ENCODE results near the gene LEP. TPM values are rescaled to one million over a fixed set of nuclear protein-coding genes. Genes with fewer than 3 reads are reported as not detected.

The LEP gene
- total and polyA plus RNA-seq, 12 donors: under 0.01 to 0.98 (median 0.34) TPM; not detected in 3

GRCh38 chr7:128217967-128218652 is 23.0 kb upstream of the LEP start:
- 66 to 81% (median 70%) methylated on average over 8 to 9 of the region's 9 CpGs for WGBS, 4 donors
- intact Hi-C loops (cut with DNase I): no loop called here
- Histone ChIP-seq H3K36me3 (replicated peaks in 1 of 2) (no peaks in the 10 kb centered on the region), H3K27me3 (no peaks in the 10 kb centered on the region), H3K4me3 (no peak overlapping the region), H3K27ac (no peak overlapping the region), H3K4me1 (replicated peaks in 1 of 2) (no peaks in the 10 kb centered on the region), H3K9me3 (replicated peaks in 1 of 3) (no peaks in the 10 kb centered on the region)
- TF ChIP-seq POLR2A (IDR thresholded peaks at IDR 0.05) (no peak), CTCF (IDR thresholded peaks at IDR 0.05) (no peak)
- no peak for DNase-seq

- intact Hi-C loops (cut with DNase I): no loop called here
- H3K36me3 ChIP-seq (replicated peaks in 1 of 2): no peaks in the 10 kb centered on the region
- WGBS, 4 donors: 78 to 89% (median 84%) methylated on average over 2 of the region's 2 CpGs
- H3K4me1 ChIP-seq (replicated peaks in 1 of 2): no peaks in the 10 kb centered on the region
- H3K9me3 ChIP-seq (replicated peaks in 1 of 3): no peaks in the 10 kb centered on the region
- H3K27me3 ChIP-seq: no peaks in the 10 kb centered on the region
- no peak for DNase-seq
- no peak for TF ChIP-seq CTCF (IDR thresholded peaks at IDR 0.05)
- no peak for TF ChIP-seq POLR2A (IDR thresholded peaks at IDR 0.05)
- H3K27ac ChIP-seq: no peak overlapping the region
- no peak overlapping the region for H3K4me3 ChIP-seq
Observed at GRCh38 chr7:128219636-128220035, 21.4 kb upstream of the LEP start.

GRCh38 chr7:128221929-128222403 is 19.1 kb upstream of the LEP start:
- intact Hi-C loops (cut with DNase I): no loop called here
- no peaks in the 10 kb centered on the region for H3K27me3 ChIP-seq
- peak overlapping the region in 1 of 5 donors; percentile 26 for H3K27ac ChIP-seq
- H3K36me3 ChIP-seq (replicated peaks in 1 of 2): no peaks in the 10 kb centered on the region
- no peak for TF ChIP-seq POLR2A (IDR thresholded peaks at IDR 0.05)
- TF ChIP-seq CTCF (IDR thresholded peaks at IDR 0.05): no peak
- H3K4me3 ChIP-seq: no peak overlapping the region
- no peaks in the 10 kb centered on the region for H3K9me3 ChIP-seq (replicated peaks in 1 of 3)
- 60 to 66% (median 62%) methylated on average over 5 of the region's 5 CpGs for WGBS, 4 donors
- DNase-seq: peak in 5 of 7 donors; percentile 33 to 68 (median 53)
- H3K4me1 ChIP-seq (replicated peaks in 1 of 2): no peaks in the 10 kb centered on the region

- H3K27ac ChIP-seq: no peak overlapping the region
- intact Hi-C loops (cut with DNase I): no loop called here
- H3K27me3 ChIP-seq: no peaks in the 10 kb centered on the region
- 73 to 82% (median 78%) methylated on average over 2 of the region's 2 CpGs for WGBS, 4 donors
- no peaks in the 10 kb centered on the region for H3K9me3 ChIP-seq (replicated peaks in 1 of 3)
- no peak for TF ChIP-seq CTCF (IDR thresholded peaks at IDR 0.05)
- TF ChIP-seq POLR2A (IDR thresholded peaks at IDR 0.05): no peak
- H3K36me3 ChIP-seq (replicated peaks in 1 of 2): no peaks in the 10 kb centered on the region
- H3K4me3 ChIP-seq: no peak overlapping the region
- H3K4me1 ChIP-seq (replicated peaks in 1 of 2): no peaks in the 10 kb centered on the region
- no peak for DNase-seq
Observed at GRCh38 chr7:128226132-128226980, 14.7 kb upstream of the LEP start.

Measured in adrenal gland (tissue), 12 donors.